Adrenal gland (tissue), 19 donors: ENCODE results near the gene RANGAP1. TPM values are rescaled to one million over a fixed set of nuclear protein-coding genes. Genes with fewer than 3 reads are reported as not detected.
A peak's percentile ranks its signal among the peaks of the same experiment; 100 is the strongest.

ENCODE experiments used
- DNase-seq, 7 donors: peaks; one replicate each; pipeline ENCODE4 v3.0.0-alpha.2; 2019 to 2020
- H3K27ac ChIP-seq, 5 donors: fragments of 200-600 bp; sonication (generic) in 4 of 5; 1 replicate in 3 of 5; 2 replicates in 2 of 5; pipeline versions ENCODE4 v1.5.1 to v1.8.0; 2016 to 2020; ENCODE audit warnings: mild to moderate bottlenecking in 1 of 5
- H3K27me3 ChIP-seq: fragments of 200-600 bp; 2 replicates; pipeline ENCODE4 v1.8.0; 2021
- H3K36me3 ChIP-seq, 2 donors: fragments of 200-600 bp; replicated peaks in 1 of 2; 1 replicate in 1 of 2; 2 replicates in 1 of 2; pipeline versions ENCODE4 v1.5.1 to v1.8.0; 2018 to 2022
- H3K4me1 ChIP-seq, 2 donors: fragments of 200-600 bp; replicated peaks in 1 of 2; 1 replicate in 1 of 2; 2 replicates in 1 of 2; pipeline versions ENCODE4 v1.5.1 to v1.8.0; 2018 to 2021
- H3K4me3 ChIP-seq, 4 donors: fragments of 200-600 bp; sonication (generic) in 3 of 4; one replicate each; pipeline ENCODE4 v1.5.1; 2016 to 2018
- H3K9me3 ChIP-seq, 3 donors: fragments of 200-600 bp; sonication (generic) in 1 of 3; replicated peaks in 1 of 3; 1 replicate in 2 of 3; 2 replicates in 1 of 3; pipeline versions ENCODE4 v1.5.1 to v1.8.0; 2016 to 2021
- CTCF ChIP-seq, 6 experiments: fragments of 450-650 bp in 4 of 6; fragments of 200-600 bp in 2 of 6; sonication (generic) in 1 of 6; IDR thresholded peaks; 1 replicate in 5 of 6; 2 replicates in 1 of 6; pipeline versions ENCODE4 v1.5.1 to v1.8.0; 2016 to 2021; ENCODE audit warnings: antibody characterized with exemption in 6 of 6, mild to moderate bottlenecking in 2 of 6, moderate library complexity in 1 of 6
- POLR2A ChIP-seq, 2 donors: fragments of 450-650 bp; IDR thresholded peaks; one replicate each; pipeline ENCODE4 v1.6.1; 2017; ENCODE audit warnings: antibody characterized with exemption in 2 of 2, mild to moderate bottlenecking in 2 of 2, moderate library complexity in 1 of 2
- WGBS, 4 donors: extraction: QIAGEN DNeasy Blood & Tissue Kit in 2 of 4; methylation state at CpG; one replicate each; pipeline versions ENCODE4 v1.1.5 to v1.1.7; 2013 to 2017; 5-methylcytosine and 5-hydroxymethylcytosine counted together
- intact Hi-C, 2 donors: fragments of 100-400 bp; cut with DNase I; formaldehyde crosslinking; loops; one replicate each; pipeline versions ENCODE4 v1.14.1 to v1.15.0; 2022 to 2023
- long read RNA-seq, 10 donors: library from polyadenylated mRNA in 3 of 10; unstranded in 2 of 10; stranded (forward) in 1 of 10; transcript quantifications; one replicate each; pipeline ENCODE4 v2.0.0 and lab custom pipeline, GENCODE V29; 2021 to 2026
- polyA plus RNA-seq, 3 donors: library from polyadenylated mRNA; stranded (reverse); fragments of 200-250 nt in 2 of 3; fragments of 350-450 nt in 1 of 3; fragmentation: Illumina TruSeq in 1 of 3; extraction: RNeasy Lipid Tissue Mini Kit (QIAGEN cat#74804) in 1 of 3; gene quantifications; one replicate each; pipeline ENCODE4 v1.2.3, GENCODE V29; 2013 to 2014
- total RNA-seq, 9 donors: library from RNA; depleted of rRNA in 4 of 9; stranded (reverse); fragments of >200 nt in 4 of 9; fragments of 120-200 nt in 1 of 9; fragmentation: NEBNext Ultra II Directional in 1 of 9; extraction: Animal tissue kit (Norgen Biotek cat#: 25700) in 1 of 9; gene quantifications; one replicate each; pipeline versions ENCODE4 v1.1.0 to v1.2.4, GENCODE V29; 2013 to 2023
- donor health status: healthy with polysubstance abuse.
- donor health status: Bipolar disorder and iron deficiency.
- donor health status: DM: yes; HTN: yes; CAD: no.
- donor health status: DM: no; HTN: no; CAD: no.
- donor health status: DM: no; HTN: no; CAD: no.
- donor health status: DM: yes; HTN: yes; CAD: no.

Gene RANGAP1, protein sequence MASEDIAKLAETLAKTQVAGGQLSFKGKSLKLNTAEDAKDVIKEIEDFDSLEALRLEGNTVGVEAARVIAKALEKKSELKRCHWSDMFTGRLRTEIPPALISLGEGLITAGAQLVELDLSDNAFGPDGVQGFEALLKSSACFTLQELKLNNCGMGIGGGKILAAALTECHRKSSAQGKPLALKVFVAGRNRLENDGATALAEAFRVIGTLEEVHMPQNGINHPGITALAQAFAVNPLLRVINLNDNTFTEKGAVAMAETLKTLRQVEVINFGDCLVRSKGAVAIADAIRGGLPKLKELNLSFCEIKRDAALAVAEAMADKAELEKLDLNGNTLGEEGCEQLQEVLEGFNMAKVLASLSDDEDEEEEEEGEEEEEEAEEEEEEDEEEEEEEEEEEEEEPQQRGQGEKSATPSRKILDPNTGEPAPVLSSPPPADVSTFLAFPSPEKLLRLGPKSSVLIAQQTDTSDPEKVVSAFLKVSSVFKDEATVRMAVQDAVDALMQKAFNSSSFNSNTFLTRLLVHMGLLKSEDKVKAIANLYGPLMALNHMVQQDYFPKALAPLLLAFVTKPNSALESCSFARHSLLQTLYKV
- total RNA-seq (100 to 1,000 TPM in 1 of 9 donors, 10 to 100 TPM in 8; 56.6 to 134 (median 74.6) TPM), polyA plus RNA-seq (10 to 100 TPM; 57.4 to 91.9 (median 78.8) TPM)
- long read RNA-seq, donor 1, transcript RANGAP1-201 (16 exons, 3,060 nt), result major isoform, 17 of 17 reads
- long read RNA-seq, donor 1, partial matches to known transcripts, result 0 of 17 reads
- long read RNA-seq, donor 1, other reads (novel, unspliced or antisense), result 0 of 17 reads
- long read RNA-seq, donor 2, partial matches to known transcripts, result 0 of 4 reads
- long read RNA-seq, donor 2, other reads (novel, unspliced or antisense), result 0 of 4 reads
- long read RNA-seq, donor 3, transcript RANGAP1-201 (16 exons, 3,060 nt), result major isoform, 6 of 15 reads
- long read RNA-seq, donor 3, partial matches to known transcripts, result 9 of 15 reads
- long read RNA-seq, donor 3, other reads (novel, unspliced or antisense), result 0 of 15 reads
- long read RNA-seq, donor 4, transcript RANGAP1-201 (16 exons, 3,060 nt), result major isoform, 9 of 19 reads
- long read RNA-seq, donor 4, partial matches to known transcripts, result 7 of 19 reads
- long read RNA-seq, donor 4, other reads (novel, unspliced or antisense), result 3 of 19 reads
- long read RNA-seq, donor 5, transcript RANGAP1-201 (16 exons, 3,060 nt), result major isoform, 140 of 209 reads
- long read RNA-seq, donor 5, partial matches to known transcripts, result 9 of 209 reads
- long read RNA-seq, donor 5, other reads (novel, unspliced or antisense), result 60 of 209 reads
- long read RNA-seq, donor 6, transcript RANGAP1-201 (16 exons, 3,060 nt), result major isoform, 9 of 24 reads
- long read RNA-seq, donor 6, partial matches to known transcripts, result 9 of 24 reads
- long read RNA-seq, donor 6, other reads (novel, unspliced or antisense), result 6 of 24 reads
- long read RNA-seq, donor 7, full-length matches to known transcripts, result 5 of 5 reads
- long read RNA-seq, donor 7, partial matches to known transcripts, result 0 of 5 reads
- long read RNA-seq, donor 7, other reads (novel, unspliced or antisense), result 0 of 5 reads
- long read RNA-seq, donor 8, transcript RANGAP1-201 (16 exons, 3,060 nt), result major isoform, 23 of 34 reads
- long read RNA-seq, donor 8, partial matches to known transcripts, result 6 of 34 reads
- long read RNA-seq, donor 8, other reads (novel, unspliced or antisense), result 5 of 34 reads
- long read RNA-seq, donor 9, partial matches to known transcripts, result 0 of 1 reads
- long read RNA-seq, donor 9, other reads (novel, unspliced or antisense), result 0 of 1 reads
- long read RNA-seq, donor 10, full-length matches to known transcripts, result 4 of 4 reads
- long read RNA-seq, donor 10, partial matches to known transcripts, result 0 of 4 reads
- long read RNA-seq, donor 10, other reads (novel, unspliced or antisense), result 0 of 4 reads

- peak within 1 kb of the TSS; percentile 14 to 86 (median 76) for H3K4me3 ChIP-seq
- TF ChIP-seq POLR2A (IDR thresholded peaks at IDR 0.05) (peak; percentile 41 to 82), CTCF (IDR thresholded peaks at IDR 0.05) (peak in 4 of 6 experiments; percentile 20 to 47 (median 36))
- intact Hi-C loops, result no loop called here
- H3K36me3 ChIP-seq, result peaks cover 0 to 8% of the 10 kb centered on the region in 2 donors
- peak within 1 kb of the TSS; percentile 84 to 98 (median 91) for H3K27ac ChIP-seq
- no peaks in the 10 kb centered on the region for H3K27me3 ChIP-seq
- peak; percentile 98 to 99 (median 98) for DNase-seq
- 0 to 1% (median 0%) methylated on average over 10 to 77 of the region's 77 CpGs for WGBS, 4 donors
- H3K4me1 ChIP-seq, result peaks cover 0 to 37% of the 10 kb centered on the region in 2 donors
- H3K9me3 ChIP-seq, result no peaks in the 10 kb centered on the region
Observed at GRCh38 chr22:41285820-41286638, at the start of gene RANGAP1. Gene RANGAP1, minus strand, starts transcription at chr22:41286187. Its CDS starts 5,143 bp downstream, at chr22:41281044.

DNA sequence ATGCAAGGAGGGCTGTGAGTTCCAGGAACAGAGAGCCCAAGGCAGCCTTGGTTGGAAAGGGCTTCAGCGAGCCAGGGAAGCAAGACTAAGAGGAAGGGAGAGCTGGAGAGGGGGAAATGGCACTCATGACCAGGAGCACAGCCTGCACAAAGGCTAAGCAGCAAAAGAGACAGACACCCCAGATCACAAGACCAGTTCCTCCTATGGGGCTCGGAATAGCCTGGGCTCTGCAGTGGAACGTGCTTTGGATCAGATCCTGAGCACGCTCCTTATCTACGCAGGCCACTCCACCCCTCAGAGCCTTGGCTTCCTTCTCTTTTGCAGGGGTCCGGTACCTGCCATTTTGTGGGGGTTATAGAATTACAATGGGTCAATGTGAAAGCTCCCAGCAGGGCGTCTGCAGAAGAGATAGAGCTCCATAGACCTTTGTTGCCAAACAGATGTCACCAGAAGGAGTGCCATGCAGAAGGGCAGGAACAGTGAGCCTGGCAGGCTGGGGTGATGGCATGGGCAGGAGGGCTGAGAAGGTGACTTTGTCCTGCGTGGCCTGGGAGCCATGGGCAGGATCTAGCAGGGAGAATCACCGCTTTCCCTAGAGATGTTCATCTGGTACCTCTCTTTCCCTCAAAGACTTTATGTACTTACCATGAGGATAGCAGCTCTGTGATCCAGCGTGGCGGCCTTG lies 49.1 kb upstream of the RANGAP1 start:
- DNase-seq, result no peak
- H3K4me1 ChIP-seq, result no peaks in the 10 kb centered on the region
- H3K27ac ChIP-seq, result no peak overlapping the region
- 93 to 95% (median 95%) methylated on average over 7 to 11 of the region's 11 CpGs for WGBS, 4 donors
- no peaks in the 10 kb centered on the region for H3K27me3 ChIP-seq
- no peak overlapping the region for H3K4me3 ChIP-seq
- TF ChIP-seq CTCF (IDR thresholded peaks at IDR 0.05) (no peak), POLR2A (IDR thresholded peaks at IDR 0.05) (no peak)
- H3K36me3 ChIP-seq, result peaks cover 0 to 55% of the 10 kb centered on the region in 2 donors
- no peaks in the 10 kb centered on the region for H3K9me3 ChIP-seq
- intact Hi-C loops, result no loop called here

DNA sequence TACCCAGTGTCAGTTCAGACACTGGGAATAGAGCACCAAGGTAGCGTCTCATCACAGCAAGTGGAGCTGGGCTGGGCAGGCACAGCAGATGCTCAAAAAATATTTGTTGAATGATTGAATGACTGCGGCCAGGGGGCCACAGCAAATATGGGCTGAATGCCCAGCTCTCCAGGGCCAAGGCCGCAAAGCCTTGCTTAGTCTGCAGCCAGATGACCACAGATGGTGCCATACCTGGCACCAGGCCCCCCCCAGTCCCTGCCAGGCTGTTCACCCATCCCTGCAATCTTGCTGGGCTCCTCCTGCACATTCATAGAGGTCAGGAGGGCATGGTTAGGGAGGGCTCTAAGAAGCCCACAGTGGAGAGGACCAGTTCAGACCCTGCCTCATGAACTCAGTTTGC lies 48.2 kb upstream of the RANGAP1 start:
- TF ChIP-seq CTCF (IDR thresholded peaks at IDR 0.05) (no peak), POLR2A (IDR thresholded peaks at IDR 0.05) (no peak)
- Histone ChIP-seq H3K4me1 (no peaks in the 10 kb centered on the region), H3K36me3 (peaks cover 0 to 56% of the 10 kb centered on the region in 2 donors), H3K27me3 (no peaks in the 10 kb centered on the region), H3K4me3 (no peak overlapping the region), H3K9me3 (no peaks in the 10 kb centered on the region), H3K27ac (no peak overlapping the region)
- intact Hi-C loops, result no loop called here
- WGBS, 4 donors, result 50 to 56% (median 53%) methylated on average over 3 of the region's 3 CpGs
- DNase-seq, result peak in 5 of 7 donors; percentile 38 to 58 (median 50)
